H9 (cell line): ENCODE measurements around the gene RBM8A. TPM values are rescaled to one million over a fixed set of nuclear protein-coding genes. Genes with fewer than 3 reads are reported as not detected.

Experiments
- DNase-seq: peaks from one replicate; pipeline ENCODE4 v3.0.0-alpha.2; 2017
- H2AFZ ChIP-seq: one replicate; pipeline ENCODE4 v1.6.1; 2013; ENCODE audit warnings: mild to moderate bottlenecking, low read length, control low read depth, moderate library complexity
- H2AK5ac ChIP-seq: 2 replicates; pipeline ENCODE4 v1.6.1; 2013; ENCODE audit warnings: low read length, control low read depth, mixed read lengths; ENCODE audit not compliant: insufficient read length
- H2BK120ac ChIP-seq: one replicate; pipeline ENCODE4 v1.6.1; 2013; ENCODE audit warnings: low read depth, mild to moderate bottlenecking, low read length, control low read depth, inconsistent platforms; ENCODE audit not compliant: poor library complexity, severe bottlenecking
- H2BK12ac ChIP-seq: 2 replicates; pipeline ENCODE4 v1.6.1; 2013; ENCODE audit warnings: low read length, control low read depth, mixed read lengths, low read depth; ENCODE audit not compliant: insufficient read length
- H2BK15ac ChIP-seq: 2 replicates; pipeline ENCODE4 v1.6.1; 2013; ENCODE audit warnings: low read depth, low read length, control low read depth
- H2BK20ac ChIP-seq: one replicate; pipeline ENCODE4 v1.6.1; 2013; ENCODE audit warnings: low read depth, mild to moderate bottlenecking, low read length, control low read depth, inconsistent platforms; ENCODE audit not compliant: poor library complexity, severe bottlenecking
- H2BK5ac ChIP-seq: 2 replicates; pipeline ENCODE4 v1.6.1; 2013; ENCODE audit warnings: low read length, control low read depth, mixed read lengths; ENCODE audit not compliant: insufficient read length
- H3K14ac ChIP-seq: 2 replicates; pipeline ENCODE4 v1.6.1; 2013; ENCODE audit warnings: low read length, control low read depth; ENCODE audit not compliant: insufficient read depth
- H3K18ac ChIP-seq: 2 replicates; pipeline ENCODE4 v1.6.1; 2013; ENCODE audit warnings: low read depth, mild to moderate bottlenecking, mixed read lengths, low read length, control low read depth; ENCODE audit not compliant: insufficient read length
- H3K23ac ChIP-seq: 2 replicates; pipeline ENCODE4 v1.6.1; 2013; ENCODE audit warnings: low read length, control low read depth, mixed read lengths, low read depth; ENCODE audit not compliant: insufficient read length
- H3K23me2 ChIP-seq: 2 replicates; pipeline ENCODE4 v1.6.1; 2013; ENCODE audit warnings: low read depth, mild to moderate bottlenecking, mixed read lengths, low read length, control low read depth; ENCODE audit not compliant: insufficient read length, poor library complexity, severe bottlenecking
- H3K27ac ChIP-seq: 2 replicates; pipeline ENCODE4 v1.5.1; 2013; ENCODE audit warnings: low read length, control low read depth, mixed read lengths, low read depth; ENCODE audit not compliant: insufficient read length
- H3K27me3 ChIP-seq: 2 replicates; pipeline ENCODE4 v1.6.1; 2013; ENCODE audit warnings: low read length, control low read depth, inconsistent platforms; ENCODE audit not compliant: insufficient read depth
- H3K4ac ChIP-seq: 2 replicates; pipeline ENCODE4 v1.6.1; 2013; ENCODE audit warnings: low read depth, mild to moderate bottlenecking, control low read depth, inconsistent platforms, low read length, moderate library complexity
- H3K4me1 ChIP-seq: 2 replicates; pipeline ENCODE4 v1.6.1; 2013; ENCODE audit warnings: low read length, control low read depth, inconsistent platforms; ENCODE audit not compliant: insufficient read depth
- H3K4me2 ChIP-seq: 2 replicates; pipeline ENCODE4 v1.6.1; 2013; ENCODE audit warnings: low read length, control low read depth, mixed read lengths; ENCODE audit not compliant: insufficient read length, insufficient read depth
- H3K56ac ChIP-seq: 2 replicates; pipeline ENCODE4 v1.6.1; 2013; ENCODE audit warnings: low read depth, mild to moderate bottlenecking, mixed read lengths, low read length, control low read depth; ENCODE audit not compliant: insufficient read length
- H3K79me1 ChIP-seq: 2 replicates; pipeline ENCODE4 v1.6.1; 2013; ENCODE audit warnings: low read depth, mild to moderate bottlenecking, moderate library complexity, low read length, control low read depth, inconsistent platforms; ENCODE audit not compliant: insufficient read depth, poor library complexity, severe bottlenecking
- H3K79me2 ChIP-seq: 2 replicates; pipeline ENCODE4 v1.6.1; 2013; ENCODE audit warnings: low read length, control low read depth, inconsistent platforms; ENCODE audit not compliant: insufficient read depth
- H3K9ac ChIP-seq: 2 replicates; pipeline ENCODE4 v1.6.1; 2013; ENCODE audit warnings: low read length, control low read depth, mixed read lengths; ENCODE audit not compliant: insufficient read length; ENCODE audit errors: extremely low read depth
- H3K9me3 ChIP-seq: one replicate; pipeline ENCODE4 v1.6.1; 2013; ENCODE audit warnings: low read depth, low read length, inconsistent platforms; ENCODE audit not compliant: control insufficient read depth
- H3T11ph ChIP-seq: one replicate; pipeline ENCODE4 v1.6.1; 2013; ENCODE audit warnings: mild to moderate bottlenecking, low read length, control low read depth, inconsistent platforms
- H4K20me1 ChIP-seq: one replicate; pipeline ENCODE4 v1.6.1; 2013; ENCODE audit not compliant: control insufficient read depth, insufficient read length, insufficient read depth
- H4K5ac ChIP-seq: 2 replicates; pipeline ENCODE4 v1.6.1; 2013; ENCODE audit warnings: low read depth, mild to moderate bottlenecking, mixed read lengths, low read length, control low read depth; ENCODE audit not compliant: insufficient read length
- H4K8ac ChIP-seq: replicated peaks from 2 replicates; pipeline ENCODE4 v1.6.1; 2013; ENCODE audit warnings: low read length, control low read depth, mixed read lengths, low read depth; ENCODE audit not compliant: insufficient read length
- H4K91ac ChIP-seq: 2 replicates; pipeline ENCODE4 v1.6.1; 2013; ENCODE audit warnings: low read depth, mild to moderate bottlenecking, moderate library complexity, mixed read lengths, low read length, control low read depth; ENCODE audit not compliant: insufficient read length
- H3K27ac Mint-ChIP-seq, 3 experiments: 2 replicates in 2 of 3; 3 replicates in 1 of 3; pipeline ENCODE4 v1.8.0; 2020 to 2021; ENCODE audit warnings: mixed read lengths in 3 of 3, mild to moderate bottlenecking in 1 of 3, moderate library complexity in 1 of 3
- H3K27me3 Mint-ChIP-seq: 2 replicates; pipeline ENCODE4 v1.8.0; 2021; ENCODE audit warnings: low read depth, mild to moderate bottlenecking, moderate library complexity, mixed read lengths
- H3K36me3 Mint-ChIP-seq, 3 experiments: 2 replicates in 2 of 3; 3 replicates in 1 of 3; pipeline ENCODE4 v1.8.0; 2020 to 2021; ENCODE audit warnings: low read depth in 3 of 3, mixed read lengths in 3 of 3; ENCODE audit not compliant: insufficient read depth in 1 of 3
- H3K4me1 Mint-ChIP-seq, 2 experiments: 2 replicates each; pipeline ENCODE4 v1.8.0; 2020; ENCODE audit warnings: mixed read lengths in 2 of 2
- H3K4me3 Mint-ChIP-seq, 2 experiments: 2 replicates in 1 of 2; 3 replicates in 1 of 2; pipeline ENCODE4 v1.8.0; 2020 to 2021; ENCODE audit warnings: mild to moderate bottlenecking in 2 of 2, mixed read lengths in 2 of 2, moderate library complexity in 1 of 2
- H3K9me3 Mint-ChIP-seq, 2 experiments: 2 replicates in 1 of 2; 3 replicates in 1 of 2; pipeline ENCODE4 v1.8.0; 2020; ENCODE audit warnings: mild to moderate bottlenecking in 2 of 2, mixed read lengths in 2 of 2, moderate library complexity in 1 of 2
- CTCF ChIP-seq: fragments of 200-600 bp; sonication (generic); conservative IDR thresholded peaks from 3 replicates; pipeline ENCODE4 v1.8.0; 2021; ENCODE audit warnings: antibody characterized with exemption, mild to moderate bottlenecking
- WGBS: extraction: QIAGEN DNeasy Blood & Tissue Kit; methylation state at CpG from one replicate; pipeline ENCODE4 v1.1.7; 2013; ENCODE audit warnings: missing lambda C conversion rate, low lambda C conversion rate, mixed read lengths; ENCODE audit not compliant: insufficient read length; ENCODE audit errors: extremely low coverage; 5-methylcytosine and 5-hydroxymethylcytosine counted together
- total RNA-seq: library from RNA; stranded (reverse); gene quantifications from 2 replicates; pipeline ENCODE4 v1.2.1, GENCODE V29; 2021

RBM8A gene
- total RNA-seq, 1 experiment from 2014 or later = 298 TPM

- no peaks in the 10 kb centered on the region for H3K9me3 Mint-ChIP-seq
- DNase-seq = no peak
- H2BK120ac ChIP-seq = no peak overlapping the region
- no peak overlapping the region for H2BK20ac ChIP-seq
- no peaks in the 10 kb centered on the region for H3K79me2 ChIP-seq
- H2AK5ac ChIP-seq = no peak overlapping the region
- no peak overlapping the region; a peak in 1 of 7 replicates for H3K27ac Mint-ChIP-seq
- no peaks in the 10 kb centered on the region for H3K23me2 ChIP-seq
- H2BK5ac ChIP-seq = no peak overlapping the region
- no peak overlapping the region for H4K5ac ChIP-seq
- no peak overlapping the region for H2AFZ ChIP-seq
- H3T11ph ChIP-seq = no peak overlapping the region
- TF ChIP-seq CTCF = no peak
- H3K14ac ChIP-seq = no peak overlapping the region
- H4K20me1 ChIP-seq = no peaks in the 10 kb centered on the region
- H4K8ac ChIP-seq = no peak overlapping the region
- no peak overlapping the region for H2BK12ac ChIP-seq
- no peak overlapping the region for H3K4me2 ChIP-seq
- H3K4ac ChIP-seq = no peak overlapping the region
- H3K27me3 Mint-ChIP-seq = no peaks in the 10 kb centered on the region
- H4K91ac ChIP-seq = no peak overlapping the region
- H3K27me3 ChIP-seq = no peaks in the 10 kb centered on the region
- H3K9ac ChIP-seq = no peak overlapping the region
- no CpG with 5 or more reads among the region's 1 CpG for WGBS
- H3K56ac ChIP-seq = no peak overlapping the region
- H3K79me1 ChIP-seq = no peaks in the 10 kb centered on the region
- H3K4me1 Mint-ChIP-seq = peaks cover 16 to 19% of the 10 kb centered on the region in 2 experiments
- H3K4me1 ChIP-seq = no peaks in the 10 kb centered on the region
- no peak overlapping the region for H3K23ac ChIP-seq
- H3K4me3 Mint-ChIP-seq = no peak overlapping the region
- no peak overlapping the region for H3K27ac ChIP-seq
- H3K36me3 Mint-ChIP-seq = no peaks in the 10 kb centered on the region; a peak in 1 of 7 replicates
- no peaks in the 10 kb centered on the region for H3K9me3 ChIP-seq
- H2BK15ac ChIP-seq = no peak overlapping the region
- H3K18ac ChIP-seq = no peak overlapping the region
These were observed 10.2 kb upstream of the RBM8A start for GRCh38 chr1:145937436-145937835.
